ENCODE results near the gene ZNF365. TPM values are rescaled to one million over a fixed set of nuclear protein-coding genes. Genes with fewer than 3 reads are reported as not detected.
A peak's percentile ranks its signal among the peaks of the same experiment; 100 is the strongest.
"Not testable (repeated sequence)": the region's sequence is repeated elsewhere in the genome, so short reads cannot be mapped to it uniquely, and the experiment has no call there.

Gene ZNF365
- total RNA-seq, 1 donor: 9.8 TPM

DNA sequence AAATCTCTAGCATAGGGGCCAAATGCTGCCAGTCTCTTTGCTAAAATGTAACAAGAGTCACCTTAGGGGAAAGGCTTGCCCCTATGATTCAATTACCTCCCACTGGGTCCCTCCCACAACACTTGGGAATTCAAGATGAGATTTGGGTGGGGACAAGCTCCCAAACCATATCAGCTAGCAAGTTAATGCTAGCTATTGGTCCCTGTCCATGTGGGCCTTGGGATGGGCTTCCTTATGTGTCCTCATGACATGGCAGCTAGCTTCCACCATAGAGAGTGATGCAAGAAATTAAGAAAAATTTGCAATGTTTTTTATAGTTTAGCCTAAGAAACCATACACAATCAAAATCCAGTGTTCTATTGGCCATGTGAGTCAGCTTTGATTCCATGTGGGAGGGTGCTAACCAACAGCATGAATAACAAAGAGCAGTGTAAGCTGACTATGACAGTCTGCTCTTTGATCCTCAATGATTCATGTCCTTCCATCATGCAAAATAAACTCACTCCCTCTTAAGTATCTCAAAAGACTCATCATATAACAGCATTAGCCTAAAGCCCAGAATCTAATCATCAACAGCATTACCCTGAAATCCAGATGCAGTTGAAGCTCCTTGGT lies 21.7 kb upstream of the ZNF365 start:
- TF ChIP-seq, protein P1, sequence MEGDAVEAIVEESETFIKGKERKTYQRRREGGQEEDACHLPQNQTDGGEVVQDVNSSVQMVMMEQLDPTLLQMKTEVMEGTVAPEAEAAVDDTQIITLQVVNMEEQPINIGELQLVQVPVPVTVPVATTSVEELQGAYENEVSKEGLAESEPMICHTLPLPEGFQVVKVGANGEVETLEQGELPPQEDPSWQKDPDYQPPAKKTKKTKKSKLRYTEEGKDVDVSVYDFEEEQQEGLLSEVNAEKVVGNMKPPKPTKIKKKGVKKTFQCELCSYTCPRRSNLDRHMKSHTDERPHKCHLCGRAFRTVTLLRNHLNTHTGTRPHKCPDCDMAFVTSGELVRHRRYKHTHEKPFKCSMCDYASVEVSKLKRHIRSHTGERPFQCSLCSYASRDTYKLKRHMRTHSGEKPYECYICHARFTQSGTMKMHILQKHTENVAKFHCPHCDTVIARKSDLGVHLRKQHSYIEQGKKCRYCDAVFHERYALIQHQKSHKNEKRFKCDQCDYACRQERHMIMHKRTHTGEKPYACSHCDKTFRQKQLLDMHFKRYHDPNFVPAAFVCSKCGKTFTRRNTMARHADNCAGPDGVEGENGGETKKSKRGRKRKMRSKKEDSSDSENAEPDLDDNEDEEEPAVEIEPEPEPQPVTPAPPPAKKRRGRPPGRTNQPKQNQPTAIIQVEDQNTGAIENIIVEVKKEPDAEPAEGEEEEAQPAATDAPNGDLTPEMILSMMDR (IDR thresholded peaks at IDR 0.05; ENCODE audit: extremely low read depth, low read depth, low read length): no peak
- Histone ChIP-seq H3K36me3 (ENCODE audit: insufficient read depth, low read length) (no peaks in the 10 kb centered on the region), H3K4me3 (ENCODE audit: insufficient read depth, low read length) (no peak overlapping the region), H4K20me1 (ENCODE audit: insufficient read depth, low read length) (no peaks in the 10 kb centered on the region), H3K4me1 (ENCODE audit: insufficient read depth, low read length) (no peaks in the 10 kb centered on the region), H3K27me3 (ENCODE audit: insufficient read depth, low read length) (no peaks in the 10 kb centered on the region), H3K9me3 (ENCODE audit: low read depth, low read length) (peaks cover 4% of the 10 kb centered on the region), H3K79me2 (ENCODE audit: insufficient read depth, low read length) (no peaks in the 10 kb centered on the region), H3K4me2 (ENCODE audit: insufficient read depth, low read length) (no peak overlapping the region), H2AFZ (ENCODE audit: low read length) (no peak overlapping the region), H3K27ac (ENCODE audit: low read depth, low read length) (no peak overlapping the region)
- DNase-seq (ENCODE audit: insufficient read length, low spot score, missing footprints): peak; percentile 76

DNA sequence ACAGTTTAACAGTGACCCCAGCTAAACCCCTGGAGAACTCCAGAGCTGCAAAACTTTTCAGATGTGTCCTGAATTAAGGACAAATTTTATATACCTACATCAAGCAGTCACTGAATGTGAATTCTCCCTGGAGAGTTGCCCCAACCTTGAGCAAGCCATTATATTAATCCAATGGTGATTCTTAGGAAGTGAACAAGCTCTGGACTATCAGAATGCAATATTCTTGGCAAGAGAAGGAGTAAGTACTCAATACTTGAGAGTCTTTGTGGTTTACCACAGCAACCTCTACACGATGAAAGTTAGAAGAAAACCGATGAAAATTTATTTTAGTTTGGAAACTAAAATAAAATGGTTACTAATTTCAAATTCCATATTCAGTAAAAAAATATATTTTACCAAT lies 19.3 kb upstream of the ZNF365 start:
- TF ChIP-seq, protein P1 (IDR thresholded peaks at IDR 0.05; ENCODE audit: extremely low read depth, low read depth, low read length): no peak
- peak overlapping the region; percentile 43 for H3K4me2 ChIP-seq (ENCODE audit: insufficient read depth, low read length)
- peaks cover 2% of the 10 kb centered on the region for H3K9me3 ChIP-seq (ENCODE audit: low read depth, low read length)
- no peaks in the 10 kb centered on the region for H3K36me3 ChIP-seq (ENCODE audit: insufficient read depth, low read length)
- H3K27ac ChIP-seq (ENCODE audit: low read depth, low read length): no peak overlapping the region
- peaks cover 3% of the 10 kb centered on the region for H3K27me3 ChIP-seq (ENCODE audit: insufficient read depth, low read length)
- no peak overlapping the region for H3K4me3 ChIP-seq (ENCODE audit: insufficient read depth, low read length)
- DNase-seq (ENCODE audit: insufficient read length, low spot score, missing footprints): no peak
- H3K79me2 ChIP-seq (ENCODE audit: insufficient read depth, low read length): no peaks in the 10 kb centered on the region
- H4K20me1 ChIP-seq (ENCODE audit: insufficient read depth, low read length): no peaks in the 10 kb centered on the region
- H3K4me1 ChIP-seq (ENCODE audit: insufficient read depth, low read length): no peaks in the 10 kb centered on the region
- H2AFZ ChIP-seq (ENCODE audit: low read length): no peak overlapping the region

DNA sequence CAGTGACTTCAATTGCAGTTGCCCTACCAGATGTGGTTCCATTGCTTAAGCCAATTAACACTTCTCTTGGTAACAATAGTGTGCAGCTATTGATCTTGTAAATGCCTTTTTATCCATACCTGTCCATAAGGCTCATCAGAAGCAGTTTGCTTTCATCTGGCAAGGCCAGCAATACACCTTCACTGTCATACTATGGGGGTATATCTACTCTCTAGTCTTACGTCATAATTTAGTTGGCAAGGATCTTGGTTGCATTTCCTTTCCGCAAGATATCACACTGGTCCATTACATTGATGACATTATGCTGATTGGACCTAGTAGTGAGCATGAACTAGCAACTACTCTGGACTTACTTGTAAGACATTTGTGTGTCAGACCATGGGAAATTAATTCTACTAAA lies 17.7 kb upstream of the ZNF365 start:
- H2AFZ ChIP-seq (ENCODE audit: low read length): no peak overlapping the region
- DNase-seq (ENCODE audit: insufficient read length, low spot score, missing footprints): no peak
- H3K4me3 ChIP-seq (ENCODE audit: insufficient read depth, low read length): no peak overlapping the region
- no peak overlapping the region for H3K4me2 ChIP-seq (ENCODE audit: insufficient read depth, low read length)
- no peaks in the 10 kb centered on the region for H3K36me3 ChIP-seq (ENCODE audit: insufficient read depth, low read length)
- H3K9me3 ChIP-seq (ENCODE audit: low read depth, low read length): peaks cover 2% of the 10 kb centered on the region
- H3K27ac ChIP-seq (ENCODE audit: low read depth, low read length): no peak overlapping the region
- H3K27me3 ChIP-seq (ENCODE audit: insufficient read depth, low read length): peaks cover 3% of the 10 kb centered on the region
- TF ChIP-seq, protein P1 (IDR thresholded peaks at IDR 0.05; ENCODE audit: extremely low read depth, low read depth, low read length): no peak
- H3K79me2 ChIP-seq (ENCODE audit: insufficient read depth, low read length): no peaks in the 10 kb centered on the region
- H4K20me1 ChIP-seq (ENCODE audit: insufficient read depth, low read length): no peaks in the 10 kb centered on the region
- H3K4me1 ChIP-seq (ENCODE audit: insufficient read depth, low read length): no peaks in the 10 kb centered on the region

DNA sequence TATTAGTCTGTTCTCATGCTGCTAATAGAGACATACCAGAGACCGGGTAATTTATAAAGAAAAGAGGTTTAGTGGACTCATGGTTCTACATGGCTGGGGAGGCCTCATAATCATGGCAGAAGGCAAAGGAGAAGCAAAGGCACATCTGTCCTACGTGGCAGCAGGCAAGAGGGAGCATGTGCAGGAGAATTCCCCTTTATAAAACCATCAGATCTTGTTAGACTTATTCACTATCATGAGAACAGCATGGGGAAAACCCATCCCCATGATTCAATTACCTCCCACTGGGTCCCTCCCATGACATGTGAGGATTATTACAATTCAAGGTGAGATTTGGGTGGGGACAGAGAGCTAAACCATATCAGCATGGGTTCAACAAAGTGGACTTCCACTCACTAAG lies 16.0 kb upstream of the ZNF365 start:
- H3K27me3 ChIP-seq (ENCODE audit: insufficient read depth, low read length): not testable (repeated sequence)

More for the DNA sequence above, 16.0 kb upstream of the ZNF365 start:
- not testable (repeated sequence) for H3K9me3 ChIP-seq (ENCODE audit: low read depth, low read length); H3K4me3 ChIP-seq (ENCODE audit: insufficient read depth, low read length); H4K20me1 ChIP-seq (ENCODE audit: insufficient read depth, low read length); DNase-seq (ENCODE audit: insufficient read length, low spot score, missing footprints); H2AFZ ChIP-seq (ENCODE audit: low read length); H3K4me1 ChIP-seq (ENCODE audit: insufficient read depth, low read length); H3K36me3 ChIP-seq (ENCODE audit: insufficient read depth, low read length); H3K4me2 ChIP-seq (ENCODE audit: insufficient read depth, low read length); H3K27ac ChIP-seq (ENCODE audit: low read depth, low read length); H3K79me2 ChIP-seq (ENCODE audit: insufficient read depth, low read length)

Data from osteoblast (primary cell).